ENCODE data around the gene HOXC10.

HOXC10 gene

DNA sequence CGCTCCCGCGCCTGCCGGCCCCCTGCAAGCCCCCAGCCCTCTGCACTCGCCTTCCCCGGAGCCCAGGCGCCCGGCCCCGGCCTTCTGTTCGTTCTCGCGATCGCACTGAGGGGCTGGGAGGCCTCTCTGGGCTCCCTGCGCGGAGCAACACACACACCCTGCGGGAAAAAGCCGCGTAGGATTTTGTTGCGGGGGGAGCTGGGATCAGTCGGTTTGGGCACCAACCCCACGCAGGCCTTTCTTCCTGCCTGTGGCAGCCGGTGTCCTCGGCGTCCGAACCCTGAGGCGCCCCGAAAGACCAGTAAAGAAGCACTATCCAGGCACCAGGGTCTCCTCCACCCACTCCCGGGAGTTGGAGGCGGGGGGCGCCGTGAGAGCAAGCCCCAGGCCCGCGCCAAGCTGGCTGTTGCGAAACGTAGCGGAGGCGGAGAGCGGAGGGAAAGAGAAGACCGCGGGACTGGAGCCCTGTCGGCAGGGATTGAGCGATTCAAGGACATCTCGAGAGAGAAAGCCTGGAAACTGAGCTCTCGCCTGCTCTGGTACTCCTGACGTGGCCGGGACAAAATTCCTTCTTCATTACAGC lies 46.0 kb downstream of the HOXC10 start:
- DNase-seq: no peak

DNA sequence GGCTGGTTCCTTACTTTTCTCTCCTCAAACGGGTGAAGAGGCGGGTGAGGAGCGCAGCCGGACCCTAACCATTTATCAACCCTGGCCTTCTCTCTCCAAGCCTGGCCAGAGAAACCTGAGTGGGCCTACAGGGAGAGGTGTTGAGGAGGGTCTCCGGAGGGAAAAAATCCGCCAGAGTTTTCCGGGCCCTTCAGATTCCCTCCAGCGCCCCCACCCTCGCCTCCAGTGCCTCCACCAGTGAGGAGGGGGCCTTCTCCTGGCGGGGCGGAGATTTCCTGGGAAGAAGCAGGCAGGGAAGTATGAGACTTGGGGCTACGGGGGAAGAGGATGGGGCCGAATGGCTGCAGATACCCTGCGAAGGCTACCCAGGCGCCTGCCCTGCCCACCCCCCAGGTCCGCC lies 46.5 kb downstream of the HOXC10 start:
- no peak for DNase-seq

DNA sequence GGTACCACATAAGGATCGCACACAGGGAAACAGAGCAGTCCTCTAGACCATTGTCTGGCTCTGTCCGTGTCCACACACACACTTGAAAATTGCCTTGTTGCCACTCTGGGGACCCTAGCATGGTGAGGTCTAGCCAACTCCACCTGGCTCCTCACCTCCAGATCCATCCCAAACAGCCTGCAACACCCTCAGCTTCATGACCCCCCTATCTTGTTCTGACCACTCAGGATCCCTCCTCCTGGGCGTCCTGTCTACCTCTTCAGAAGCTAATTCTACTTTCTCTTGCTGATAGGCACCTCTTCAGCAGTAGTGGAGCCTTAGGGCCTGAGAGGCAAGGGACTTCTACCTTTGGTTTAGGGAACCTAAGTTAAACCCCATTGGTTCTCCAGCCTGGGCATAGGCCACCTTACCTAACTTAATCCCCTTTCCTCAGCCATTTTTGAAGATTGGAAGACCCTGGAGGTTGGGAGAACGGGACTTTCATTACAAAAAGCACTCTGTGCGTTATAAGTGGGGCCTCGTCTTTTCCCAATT lies 47.2 kb downstream of the HOXC10 start:
- DNase-seq: no peak

DNA sequence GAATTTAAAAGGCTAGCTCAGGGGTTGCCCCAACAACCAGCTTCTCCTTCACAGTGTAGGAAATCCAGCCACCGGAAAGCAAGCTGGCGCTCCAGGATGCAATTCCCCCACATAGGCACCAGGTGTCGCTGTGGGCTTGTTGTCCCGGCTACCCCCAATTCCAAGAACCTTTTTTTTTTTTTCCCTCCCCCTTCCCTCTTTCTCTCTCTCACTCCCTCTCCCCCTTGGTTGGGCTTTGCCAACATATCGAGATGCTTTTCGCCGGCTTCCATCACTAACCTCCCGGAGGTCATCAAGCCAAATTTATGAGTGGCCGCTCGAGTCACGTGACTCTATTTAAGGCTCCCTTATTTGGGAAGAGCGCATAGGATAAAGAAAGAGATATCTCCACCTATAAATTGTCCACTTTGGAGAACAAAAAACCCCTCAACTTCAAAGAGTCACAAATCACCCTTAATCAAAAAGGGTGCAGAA lies 47.7 kb downstream of the HOXC10 start, which contains the start of gene HOXC5:
Gene HOXC5, plus strand, starts transcription at position 424 of the 474 bp plus-strand sequence. CDS start 73 bp downstream, outside the sequence.
- peak; percentile 92 for DNase-seq

DNA sequence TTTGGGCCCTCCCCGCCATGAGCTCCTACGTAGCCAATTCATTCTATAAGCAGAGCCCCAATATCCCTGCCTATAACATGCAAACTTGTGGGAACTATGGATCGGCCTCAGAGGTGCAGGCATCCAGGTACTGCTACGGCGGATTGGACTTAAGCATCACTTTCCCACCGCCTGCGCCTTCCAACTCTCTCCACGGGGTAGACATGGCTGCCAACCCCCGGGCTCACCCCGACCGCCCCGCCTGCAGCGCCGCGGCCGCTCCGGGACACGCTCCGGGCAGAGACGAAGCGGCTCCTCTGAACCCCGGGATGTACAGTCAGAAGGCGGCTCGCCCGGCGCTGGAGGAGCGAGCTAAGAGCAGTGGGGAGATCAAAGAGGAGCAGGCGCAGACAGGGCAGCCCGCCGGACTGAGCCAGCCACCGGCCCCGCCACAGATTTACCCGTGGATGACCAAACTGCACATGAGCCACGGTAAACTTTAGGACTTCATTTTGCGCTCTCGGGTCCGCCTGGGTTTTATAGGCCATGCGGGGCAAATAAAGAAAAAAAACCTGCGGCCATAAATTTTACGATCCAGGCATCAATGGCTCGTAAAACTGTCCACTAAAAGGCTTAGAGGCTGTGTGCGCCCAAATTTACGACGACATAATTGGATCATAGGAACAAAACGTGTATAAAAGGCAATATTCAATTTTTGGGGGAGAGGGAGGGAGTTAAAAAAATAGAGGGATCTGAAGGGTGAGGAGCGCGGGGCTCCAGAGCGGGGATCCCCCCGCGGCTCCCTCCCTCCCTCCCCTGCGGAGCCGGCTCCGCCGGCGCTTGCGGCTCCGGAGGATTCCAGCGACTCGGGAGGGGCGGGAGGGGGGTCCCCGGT lies 48.4 kb downstream of the HOXC10 start:
- peak; percentile 72 for DNase-seq

DNA sequence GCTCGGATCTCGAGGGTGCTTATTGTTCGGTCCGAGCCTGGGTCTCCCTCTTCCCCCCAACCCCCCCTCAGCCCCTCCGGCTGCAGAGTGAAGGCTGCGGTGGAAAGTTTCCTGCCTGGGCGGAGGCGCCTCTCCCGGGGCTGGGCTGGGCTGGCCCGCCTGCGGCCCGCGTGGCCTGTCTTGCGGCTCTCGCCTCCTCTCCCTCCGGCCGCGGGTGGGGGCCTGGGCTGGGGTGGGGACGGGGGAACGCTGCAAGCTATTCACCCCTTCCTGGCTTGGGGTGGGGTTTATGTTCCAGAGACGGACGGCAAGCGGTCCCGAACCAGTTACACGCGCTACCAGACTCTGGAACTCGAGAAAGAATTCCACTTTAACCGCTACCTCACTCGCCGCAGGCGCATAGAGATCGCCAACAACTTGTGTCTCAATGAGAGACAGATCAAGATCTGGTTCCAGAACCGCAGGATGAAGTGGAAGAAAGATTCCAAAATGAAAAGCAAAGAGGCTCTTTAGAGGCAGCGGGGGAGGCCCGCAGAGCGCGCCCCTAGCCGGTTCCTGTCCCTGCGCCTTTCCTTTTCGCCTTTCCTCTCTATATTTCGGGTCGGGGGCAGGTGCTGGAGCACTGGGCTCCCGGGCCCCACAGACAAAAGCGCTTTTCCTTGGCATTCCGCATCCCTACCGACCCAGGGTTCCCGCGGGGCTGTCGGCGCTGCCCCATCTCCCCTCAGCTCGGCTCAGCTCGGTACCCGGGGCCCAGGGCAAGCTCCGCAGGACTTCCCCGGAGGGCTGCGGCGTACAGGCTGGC lies 49.2 kb downstream of the HOXC10 start:
- no peak for DNase-seq

DNA sequence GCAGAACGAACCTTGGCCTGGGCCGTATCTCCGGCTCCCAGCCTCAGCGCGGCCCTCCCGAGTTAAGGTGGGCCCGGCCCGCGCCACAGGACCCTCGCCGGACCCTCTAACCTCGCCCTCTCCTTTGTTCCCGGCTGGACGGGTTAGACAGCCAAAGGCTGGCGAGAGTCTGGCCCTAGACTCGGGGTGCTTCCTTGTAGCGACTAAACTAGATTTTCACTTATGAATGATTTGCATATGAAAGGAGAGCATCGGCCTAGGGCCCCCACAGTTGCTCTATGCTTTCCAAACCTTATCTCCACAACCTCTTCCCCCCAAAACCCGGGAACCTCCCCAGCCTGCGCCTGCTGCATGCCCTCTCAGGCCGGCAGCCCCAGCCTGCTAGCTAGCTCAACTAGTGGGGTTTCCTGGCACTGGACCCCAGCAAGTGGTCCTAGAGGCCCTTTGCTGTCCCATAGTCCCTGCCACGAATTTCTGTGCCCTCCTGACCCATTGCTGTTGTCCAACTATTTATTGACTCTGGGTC lies 49.9 kb downstream of the HOXC10 start:
- no peak for DNase-seq

DNA sequence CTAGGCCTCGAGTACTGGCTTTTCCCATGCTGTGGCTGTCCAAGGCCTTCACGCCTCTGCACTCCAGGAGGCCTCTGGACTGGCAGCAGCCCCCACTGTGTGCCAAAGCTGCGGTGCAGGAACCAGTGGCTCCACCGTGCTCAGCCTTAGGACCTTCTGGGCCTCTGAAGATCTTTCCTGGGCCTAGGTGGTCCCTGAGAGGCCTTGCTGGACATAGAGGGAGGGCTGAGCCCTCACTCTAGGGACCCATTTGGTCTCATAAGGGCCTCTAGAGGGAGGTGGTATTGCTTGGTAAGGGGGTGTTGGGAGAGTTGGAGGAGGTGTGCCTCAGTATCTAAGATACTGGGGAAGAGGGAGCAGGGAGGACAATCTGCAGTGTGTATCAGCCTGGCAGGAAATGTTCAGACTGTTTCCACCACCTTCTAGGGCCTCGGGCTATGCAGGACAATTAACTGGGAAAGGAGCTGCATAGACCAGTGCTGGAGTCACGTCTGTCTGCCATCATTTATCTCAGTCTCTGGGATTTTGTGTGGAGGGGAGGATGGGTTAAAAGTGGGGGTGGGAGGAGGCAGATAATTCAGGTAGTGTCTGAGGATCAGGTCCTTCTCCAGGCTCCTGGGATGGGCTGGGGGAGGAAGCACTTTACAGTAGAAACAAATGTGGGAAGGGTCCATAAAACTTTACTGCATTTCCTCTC lies 50.8 kb downstream of the HOXC10 start:
- no peak for DNase-seq

DNA sequence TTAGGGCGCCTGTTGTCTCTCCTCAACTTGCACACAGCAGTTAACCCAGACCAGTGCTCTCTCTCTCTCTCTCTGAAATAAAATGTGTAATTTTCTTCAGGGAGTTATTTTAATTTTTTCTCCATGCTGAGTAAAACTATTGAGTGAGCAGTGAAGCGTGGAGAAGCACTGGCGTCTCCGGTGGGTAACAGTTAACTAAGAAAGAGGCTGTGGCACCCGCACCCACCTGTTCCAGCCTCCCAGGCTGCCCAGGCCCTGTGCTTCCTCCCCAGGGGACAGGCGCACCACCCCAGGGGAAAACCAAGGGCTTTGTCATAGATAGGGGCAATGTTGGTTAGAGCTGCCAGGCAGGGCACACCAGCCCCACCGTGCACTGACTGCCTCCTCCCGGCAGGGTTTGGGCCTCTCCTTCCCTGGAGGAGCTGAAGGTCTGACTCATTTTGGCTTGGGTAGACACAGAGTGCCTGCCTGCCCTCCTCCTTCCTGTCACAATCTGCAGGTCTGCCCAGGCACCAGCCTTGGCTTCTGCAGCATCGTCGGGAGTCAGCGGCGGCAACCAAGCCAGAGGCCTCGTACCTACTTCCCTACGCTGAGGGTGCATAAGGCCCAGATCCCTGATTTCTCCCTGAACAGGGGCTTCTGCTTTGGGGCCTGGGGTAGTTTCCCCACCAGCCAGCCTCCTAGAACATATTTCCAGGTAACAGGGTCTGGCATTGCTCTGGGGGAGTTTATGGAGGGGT lies 51.8 kb downstream of the HOXC10 start:
- DNase-seq: peak; percentile 54

DNA sequence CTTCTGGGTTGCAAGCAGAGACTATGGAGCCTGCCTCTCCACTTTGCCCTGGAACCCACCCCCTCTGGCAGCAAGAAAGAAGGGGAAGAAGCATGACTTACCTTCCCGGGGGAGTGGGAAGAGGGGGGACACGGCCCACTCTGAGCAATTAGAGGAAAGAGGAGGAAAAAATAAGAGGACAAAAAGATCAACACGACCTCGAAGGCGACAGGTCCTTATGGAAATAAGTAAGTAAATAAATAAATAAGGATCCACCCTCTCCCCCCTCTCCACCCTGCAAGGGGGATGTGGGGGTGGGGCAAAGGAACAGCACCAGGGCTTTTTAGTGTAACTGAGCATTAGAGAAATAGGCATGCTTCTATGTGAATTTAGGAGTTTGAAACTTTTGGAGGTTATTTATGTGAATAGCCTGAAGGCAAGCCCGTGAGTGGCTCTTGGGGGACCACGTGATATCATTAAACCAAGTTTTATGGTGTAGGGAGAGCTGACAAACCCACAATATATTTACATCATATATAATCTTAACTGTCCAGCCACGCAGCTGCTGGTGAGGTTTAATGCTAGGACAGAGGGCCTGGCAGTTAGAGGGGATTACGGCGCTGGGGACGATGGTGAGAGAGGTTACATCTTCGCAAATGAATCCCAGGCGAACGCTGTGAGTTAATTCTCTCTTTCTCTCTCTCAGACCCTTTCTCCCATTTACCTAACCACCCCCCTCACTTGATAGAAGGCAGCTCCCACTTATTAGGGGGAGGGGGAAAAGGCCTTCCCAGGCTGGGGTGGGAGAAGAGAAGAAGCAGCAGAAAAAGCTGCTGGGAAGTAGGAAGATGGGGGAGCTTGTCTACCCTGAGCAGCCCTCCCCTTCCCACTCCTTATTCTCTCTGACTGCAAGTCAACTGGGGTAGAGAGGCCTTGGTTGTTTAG lies 52.7 kb downstream of the HOXC10 start:
- no peak for DNase-seq

DNA sequence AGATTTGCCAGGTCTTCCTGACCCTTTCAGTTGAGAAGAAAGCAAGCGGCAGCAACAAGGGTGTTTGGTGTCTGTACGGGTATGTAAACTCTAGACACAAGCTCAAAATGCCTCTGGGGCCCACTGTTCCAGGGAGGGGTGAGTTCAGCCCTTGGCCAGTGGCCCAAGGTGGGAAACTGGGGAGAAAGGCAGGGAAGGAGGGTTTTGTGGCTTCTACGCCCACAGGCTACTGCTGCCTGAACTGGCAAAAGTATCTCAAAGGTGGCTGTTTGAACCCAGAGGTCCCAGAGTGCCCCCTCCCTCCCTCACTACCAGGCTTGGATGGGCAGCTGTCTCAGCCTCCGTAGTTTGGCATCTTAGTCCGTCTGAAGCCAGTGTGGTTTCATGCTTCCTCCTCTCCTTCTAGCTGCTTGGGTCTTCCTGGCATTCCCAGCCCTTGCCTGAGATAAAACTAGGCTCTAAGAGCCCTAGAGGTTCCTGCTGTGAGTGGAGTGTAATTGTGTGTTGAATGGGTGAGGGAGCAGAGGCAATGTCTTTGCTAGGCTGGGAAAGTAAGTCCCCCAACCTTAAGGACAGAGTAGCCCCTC lies 53.4 kb downstream of the HOXC10 start:
- DNase-seq: no peak

DNA sequence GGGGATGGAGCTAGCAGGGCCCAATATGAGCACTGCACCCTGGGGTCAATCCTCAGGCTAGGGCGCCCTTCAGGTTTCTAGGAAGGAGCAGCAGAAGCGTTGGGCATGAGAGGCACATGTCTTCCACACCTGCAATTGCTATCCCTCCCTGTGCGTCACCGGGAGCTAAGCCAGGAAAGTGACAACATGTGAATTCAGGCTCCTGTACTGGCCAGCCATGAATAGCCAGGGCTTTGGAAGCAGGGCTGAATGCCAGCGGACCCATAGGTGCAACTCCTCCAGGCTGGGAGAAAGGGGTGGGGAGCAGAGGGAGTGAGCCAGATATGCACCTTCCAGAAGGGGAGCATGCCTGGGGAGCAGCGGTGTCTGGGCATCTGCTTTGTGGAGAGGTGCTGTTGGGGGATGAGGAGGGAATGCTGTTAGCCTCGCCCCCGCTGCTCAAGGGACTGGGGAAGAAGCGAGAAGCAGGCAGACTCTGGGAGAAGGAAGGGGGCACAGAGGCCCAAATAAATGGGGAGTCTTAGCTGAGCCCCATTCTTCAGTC lies 54.0 kb downstream of the HOXC10 start:
- no peak for DNase-seq

DNA sequence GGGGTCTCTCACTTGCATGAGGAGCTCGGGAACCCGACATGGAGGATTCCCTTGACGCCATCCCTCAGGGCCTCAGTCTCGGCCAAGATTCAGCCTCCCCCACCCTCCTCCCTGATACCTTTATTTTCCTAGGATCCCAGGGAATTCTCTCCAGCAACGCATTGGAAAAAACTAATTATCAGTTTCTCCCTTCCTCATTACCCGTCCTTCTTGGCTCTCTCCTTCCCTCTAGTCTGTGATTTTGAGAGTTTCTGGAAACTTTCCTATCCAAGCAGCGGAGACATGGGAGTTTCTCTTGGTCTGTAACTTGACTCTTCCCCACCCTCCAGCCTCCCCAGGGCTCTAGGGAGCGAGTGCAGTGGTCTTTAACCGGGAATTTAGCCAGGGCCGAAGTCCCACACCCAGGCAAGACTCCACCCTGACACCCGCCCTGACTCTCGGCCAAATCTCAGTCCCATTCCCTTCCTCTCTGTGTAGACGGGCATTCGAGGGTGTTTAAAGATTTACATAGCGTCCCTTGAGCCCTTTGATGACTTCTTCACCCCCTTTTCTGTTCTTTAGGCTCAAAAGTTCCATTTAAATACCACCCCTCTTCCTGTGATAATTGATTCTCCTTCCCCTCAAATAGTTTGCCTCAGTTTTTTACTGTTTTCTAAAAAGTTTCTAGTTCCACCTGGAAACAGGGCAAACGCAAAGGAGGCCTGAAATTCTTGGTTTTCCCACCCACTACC lies 54.6 kb downstream of the HOXC10 start:
- DNase-seq: no peak

Data from NCI-H2171 treated with DMSO at 0.1 percent for 48 hours (cell line).